Ammon's horn (tissue), 1 donor: ENCODE results near the gene FOXM1.
"Not testable (repeated sequence)": the region's sequence is repeated elsewhere in the genome, so short reads cannot be mapped to it uniquely, and the experiment has no call there.

Source experiments
- DNase-seq: peaks from one replicate; pipeline ENCODE4 v3.0.0-alpha.2; 2016; ENCODE audit warnings: low spot score

FOXM1 gene

GRCh38 chr12:2879853-2880252 is 2.9 kb upstream of the FOXM1 start:
- no peak for DNase-seq

- peak; percentile 25 for DNase-seq
These were observed 1.2 kb upstream of the FOXM1 start for GRCh38 chr12:2877953-2878732.

- no peak for DNase-seq
These were observed 435 bp downstream of the FOXM1 start for GRCh38 chr12:2876431-2877046.

GRCh38 chr12:2868986-2869632 is 7.9 kb downstream of the FOXM1 start:
- DNase-seq, result not testable (repeated sequence)

- no peak for DNase-seq
These were observed 12.8 kb downstream of the FOXM1 start for GRCh38 chr12:2864198-2864597.

- not testable (repeated sequence) for DNase-seq
These were observed 13.6 kb downstream of the FOXM1 start for GRCh38 chr12:2863402-2863801.

GRCh38 chr12:2862876-2863275 is 14.1 kb downstream of the FOXM1 start:
- no peak for DNase-seq

GRCh38 chr12:2860170-2860569 is 16.8 kb downstream of the FOXM1 start:
- no peak for DNase-seq

GRCh38 chr12:2858944-2859421 is 18.0 kb downstream of the FOXM1 start:
- DNase-seq, result no peak

GRCh38 chr12:2858334-2858733 is 18.6 kb downstream of the FOXM1 start:
- no peak for DNase-seq

GRCh38 chr12:2857576-2857975 is 19.4 kb downstream of the FOXM1 start:
- DNase-seq, result no peak

- no peak for DNase-seq
These were observed 19.9 kb downstream of the FOXM1 start, which contains the start of gene TEX52 for GRCh38 chr12:2857021-2857431. Gene TEX52 (minus strand): TSS chr12:2857039. CDS start chr12:2857026, 13 bp downstream.

- no peak for DNase-seq
These were observed 20.9 kb downstream of the FOXM1 start for GRCh38 chr12:2856051-2856450.

GRCh38 chr12:2855546-2855945 is 21.4 kb downstream of the FOXM1 start:
- no peak for DNase-seq

GRCh38 chr12:2854669-2855453 is 22.1 kb downstream of the FOXM1 start:
- no peak for DNase-seq

GRCh38 chr12:2853626-2854025 is 23.3 kb downstream of the FOXM1 start:
- DNase-seq, result peak; percentile 85

GRCh38 chr12:2851931-2852330 is 25.0 kb downstream of the FOXM1 start:
- no peak for DNase-seq

GRCh38 chr12:2845280-2845679 is 31.7 kb downstream of the FOXM1 start:
- DNase-seq, result no peak

- no peak for DNase-seq
These were observed 32.2 kb downstream of the FOXM1 start for GRCh38 chr12:2844786-2845185.

- DNase-seq, result no peak
These were observed 34.0 kb downstream of the FOXM1 start for GRCh38 chr12:2842948-2843347.

GRCh38 chr12:2841056-2841650 is 35.8 kb downstream of the FOXM1 start:
- no peak for DNase-seq

GRCh38 chr12:2836574-2836973 is 40.4 kb downstream of the FOXM1 start:
- DNase-seq, result no peak
